WERI-Rb-1 (cell line): Measurements from ENCODE around the gene CD109.

Experiments
- DNase-seq: peaks from one replicate; pipeline ENCODE4 v3.0.0-alpha.2; 2020
- H3K27ac ChIP-seq: fragments of 250-450 bp; sonication (Bioruptor Pico); 2 replicates; pipeline ENCODE4 v1.5.1; 2020; ENCODE audit warnings: mild to moderate bottlenecking, moderate library complexity
- H3K27me3 ChIP-seq: fragments of 250-450 bp; sonication (Bioruptor Pico); 2 replicates; pipeline ENCODE4 v1.5.1; 2021; ENCODE audit warnings: mild to moderate bottlenecking, low read depth, moderate library complexity; ENCODE audit not compliant: insufficient read depth, severe bottlenecking
- H3K36me3 ChIP-seq: fragments of 250-450 bp; sonication (Bioruptor Pico); 2 replicates; pipeline ENCODE4 v1.5.1; 2020; ENCODE audit warnings: mild to moderate bottlenecking, moderate library complexity
- H3K4me3 ChIP-seq: 2 replicates; pipeline ENCODE4 v1.5.1; 2011; ENCODE audit warnings: low read depth, mild to moderate bottlenecking, control low read depth, low read length
- H3K9me3 ChIP-seq: fragments of 250-450 bp; sonication (Bioruptor Pico); 2 replicates; pipeline ENCODE4 v1.5.1; 2021; ENCODE audit warnings: mild to moderate bottlenecking, moderate library complexity; ENCODE audit not compliant: severe bottlenecking
- CTCF ChIP-seq: IDR thresholded peaks from 2 replicates; pipeline ENCODE4 v1.5.1; 2011; ENCODE audit warnings: low read depth, mild to moderate bottlenecking, control low read depth, inconsistent platforms, low read length

The CD109 gene

GRCh38 chr6:73694711-73695411 lies 1.1 kb upstream of the CD109 start:
- TF ChIP-seq CTCF, result no peak
- no peak overlapping the region for H3K4me3 ChIP-seq
- no peaks in the 10 kb centered on the region for H3K9me3 ChIP-seq
- no peak for DNase-seq
- H3K27me3 ChIP-seq, result no peaks in the 10 kb centered on the region
- no peaks in the 10 kb centered on the region for H3K36me3 ChIP-seq
- H3K27ac ChIP-seq, result no peak overlapping the region

GRCh38 chr6:73696966-73697655 lies 1.1 kb downstream of the CD109 start:
- Histone ChIP-seq H3K4me3 (no peak overlapping the region), H3K36me3 (no peaks in the 10 kb centered on the region), H3K27ac (no peak overlapping the region), H3K27me3 (no peaks in the 10 kb centered on the region), H3K9me3 (no peaks in the 10 kb centered on the region)
- no peak for TF ChIP-seq CTCF
- no peak for DNase-seq

GRCh38 chr6:73699676-73700459 lies 3.9 kb downstream of the CD109 start:
- H3K27me3 ChIP-seq, result no peaks in the 10 kb centered on the region
- H3K27ac ChIP-seq, result no peak overlapping the region
- DNase-seq, result no peak
- no peaks in the 10 kb centered on the region for H3K36me3 ChIP-seq
- H3K9me3 ChIP-seq, result no peaks in the 10 kb centered on the region
- H3K4me3 ChIP-seq, result no peak overlapping the region
- no peak for TF ChIP-seq CTCF

GRCh38 chr6:73702444-73702843 lies 6.4 kb downstream of the CD109 start:
- DNase-seq, result no peak
- no peak overlapping the region for H3K4me3 ChIP-seq
- no peaks in the 10 kb centered on the region for H3K9me3 ChIP-seq
- no peak overlapping the region for H3K27ac ChIP-seq
- no peak for TF ChIP-seq CTCF
- H3K27me3 ChIP-seq, result no peaks in the 10 kb centered on the region
- no peaks in the 10 kb centered on the region for H3K36me3 ChIP-seq

- no peaks in the 10 kb centered on the region for H3K9me3 ChIP-seq
- H3K4me3 ChIP-seq, result no peak overlapping the region
- no peaks in the 10 kb centered on the region for H3K27me3 ChIP-seq
- H3K36me3 ChIP-seq, result no peaks in the 10 kb centered on the region
- no peak for DNase-seq
- TF ChIP-seq CTCF, result no peak
- H3K27ac ChIP-seq, result no peak overlapping the region
Measured at GRCh38 chr6:73703466-73703865, 7.5 kb downstream of the CD109 start.
